SU-DHL-6 (cell line): Measurements from ENCODE around the gene VWC2L.

ENCODE experiments used
- H2AFZ ChIP-seq: fragments of 200-600 bp; sonication (generic); 2 replicates; pipeline ENCODE4 v1.6.1; 2014; ENCODE audit warnings: low read depth, mild to moderate bottlenecking, moderate library complexity, mixed read lengths, antibody characterized with exemption, low read length; ENCODE audit not compliant: severe bottlenecking
- H3F3A ChIP-seq: fragments of 200-600 bp; shearing (Covaris generic); 2 replicates; pipeline ENCODE4 v1.6.0; 2016; ENCODE audit warnings: antibody characterized with exemption, mild to moderate bottlenecking; ENCODE audit not compliant: insufficient read depth
- H3K27ac ChIP-seq: fragments of 200-600 bp; sonication (generic); 2 replicates; pipeline ENCODE4 v1.5.1; 2016; ENCODE audit warnings: low read depth, mild to moderate bottlenecking, low read length, moderate library complexity, mixed read lengths
- H3K27me3 ChIP-seq: fragments of 200-600 bp; sonication (generic), shearing (Covaris generic); 2 replicates; pipeline ENCODE4 v1.6.0; 2014; ENCODE audit warnings: mild to moderate bottlenecking, low read length
- H3K36me3 ChIP-seq: fragments of 200-600 bp; sonication (generic); 2 replicates; pipeline ENCODE4 v1.6.1; 2014; ENCODE audit warnings: mild to moderate bottlenecking, low read length, mixed read lengths
- H3K4me2 ChIP-seq: fragments of 300-600, 200-600 bp; shearing (Covaris generic), sonication (generic); 2 replicates; pipeline ENCODE4 v1.6.0; 2014; ENCODE audit warnings: low read length, low read depth, mild to moderate bottlenecking; ENCODE audit not compliant: poor library complexity, severe bottlenecking
- H3K4me3 ChIP-seq: fragments of 200-600 bp; sonication (generic); 2 replicates; pipeline ENCODE4 v1.5.1; 2014; ENCODE audit warnings: antibody characterized with exemption, low read length, mild to moderate bottlenecking, mixed read lengths; ENCODE audit not compliant: insufficient read depth, poor library complexity, severe bottlenecking
- H3K79me2 ChIP-seq: fragments of 200-600 bp; sonication (generic); 2 replicates; pipeline ENCODE4 v1.6.1; 2014; ENCODE audit warnings: mild to moderate bottlenecking, low read length, moderate library complexity; ENCODE audit not compliant: insufficient read depth
- H3K9ac ChIP-seq: fragments of 200-600 bp; sonication (generic); 2 replicates; pipeline ENCODE4 v1.7.0; 2014; ENCODE audit warnings: mild to moderate bottlenecking, low read length
- H3K9me2 ChIP-seq: fragments of 200-600 bp; sonication (generic); replicated peaks from 2 replicates; pipeline ENCODE4 v1.6.1; 2014; ENCODE audit warnings: low read length; ENCODE audit not compliant: insufficient read depth
- H3K9me3 ChIP-seq: fragments of 200-600 bp; sonication (generic); 2 replicates; pipeline ENCODE4 v1.6.1; 2014; ENCODE audit warnings: low read length, mixed read lengths; ENCODE audit not compliant: insufficient read depth
- H4K20me1 ChIP-seq: fragments of 200-600 bp; sonication (generic); 2 replicates; pipeline ENCODE4 v1.6.1; 2014; ENCODE audit warnings: low read depth, mild to moderate bottlenecking, antibody characterized with exemption, low read length, moderate library complexity, mixed read lengths
- EZH2phosphoT487 ChIP-seq: fragments of 200-600 bp; sonication (generic), shearing (Covaris generic); conservative IDR thresholded peaks from 2 replicates; pipeline ENCODE4 v1.6.1; 2018; ENCODE audit warnings: mild to moderate bottlenecking, antibody characterized with exemption, low read length, moderate library complexity, mixed read lengths
- TF ChIP-seq, protein P1 (sequence below): fragments of 200-600 bp; sonication (generic); IDR thresholded peaks from one replicate; pipeline ENCODE4 v1.5.1; 2017; ENCODE audit warnings: antibody characterized with exemption, mild to moderate bottlenecking, low read length, moderate library complexity; ENCODE audit not compliant: insufficient read depth, poor library complexity, severe bottlenecking

The VWC2L gene

DNA sequence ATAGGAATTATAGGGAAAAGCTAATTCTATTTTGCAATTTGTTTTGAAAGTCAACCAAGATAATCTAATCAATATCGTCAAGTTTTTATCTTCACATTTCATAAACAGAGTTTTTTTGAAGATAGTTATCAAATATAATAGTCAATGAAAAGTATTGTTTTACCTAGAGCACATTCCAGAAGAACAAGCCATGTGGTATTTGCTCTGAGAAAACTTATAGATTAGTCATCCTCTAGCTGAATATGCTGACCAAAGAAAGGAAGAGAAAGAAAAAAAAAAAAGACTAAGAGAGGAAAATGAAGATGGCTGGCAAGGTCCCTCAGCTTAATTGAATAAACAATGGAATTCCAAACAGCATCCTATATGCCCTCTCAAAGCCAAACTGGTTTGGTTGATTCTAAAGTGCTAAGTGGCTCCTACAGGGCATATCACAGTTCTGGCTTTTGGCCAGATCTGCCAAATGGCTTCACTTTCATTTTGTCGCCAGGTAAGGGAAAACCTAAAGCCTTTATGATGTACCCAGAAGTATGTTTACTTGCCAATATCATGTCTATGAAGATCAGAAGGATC lies 132.6 kb downstream of the VWC2L start:
- H3K9ac ChIP-seq: no peak overlapping the region
- H3K27ac ChIP-seq: no peak overlapping the region
- H3K9me3 ChIP-seq: no peaks in the 10 kb centered on the region
- H3K79me2 ChIP-seq: no peaks in the 10 kb centered on the region
- no peak overlapping the region for H3K4me2 ChIP-seq
- H3K36me3 ChIP-seq: no peaks in the 10 kb centered on the region
- H3K9me2 ChIP-seq: 0 out of 2 replicates have a peak, but pooled peaks cover 4% of the 10 kb centered on the region
- peaks cover 2% of the 10 kb centered on the region; the same call in 1 of the 2 replicates for H3K27me3 ChIP-seq
- no peaks in the 10 kb centered on the region for H4K20me1 ChIP-seq
- H2AFZ ChIP-seq: no peak overlapping the region
- TF ChIP-seq EZH2phosphoT487: no peak
- TF ChIP-seq, protein P1, sequence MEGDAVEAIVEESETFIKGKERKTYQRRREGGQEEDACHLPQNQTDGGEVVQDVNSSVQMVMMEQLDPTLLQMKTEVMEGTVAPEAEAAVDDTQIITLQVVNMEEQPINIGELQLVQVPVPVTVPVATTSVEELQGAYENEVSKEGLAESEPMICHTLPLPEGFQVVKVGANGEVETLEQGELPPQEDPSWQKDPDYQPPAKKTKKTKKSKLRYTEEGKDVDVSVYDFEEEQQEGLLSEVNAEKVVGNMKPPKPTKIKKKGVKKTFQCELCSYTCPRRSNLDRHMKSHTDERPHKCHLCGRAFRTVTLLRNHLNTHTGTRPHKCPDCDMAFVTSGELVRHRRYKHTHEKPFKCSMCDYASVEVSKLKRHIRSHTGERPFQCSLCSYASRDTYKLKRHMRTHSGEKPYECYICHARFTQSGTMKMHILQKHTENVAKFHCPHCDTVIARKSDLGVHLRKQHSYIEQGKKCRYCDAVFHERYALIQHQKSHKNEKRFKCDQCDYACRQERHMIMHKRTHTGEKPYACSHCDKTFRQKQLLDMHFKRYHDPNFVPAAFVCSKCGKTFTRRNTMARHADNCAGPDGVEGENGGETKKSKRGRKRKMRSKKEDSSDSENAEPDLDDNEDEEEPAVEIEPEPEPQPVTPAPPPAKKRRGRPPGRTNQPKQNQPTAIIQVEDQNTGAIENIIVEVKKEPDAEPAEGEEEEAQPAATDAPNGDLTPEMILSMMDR: no peak
- H3K4me3 ChIP-seq: no peak overlapping the region
- H3F3A ChIP-seq: no peaks in the 10 kb centered on the region

DNA sequence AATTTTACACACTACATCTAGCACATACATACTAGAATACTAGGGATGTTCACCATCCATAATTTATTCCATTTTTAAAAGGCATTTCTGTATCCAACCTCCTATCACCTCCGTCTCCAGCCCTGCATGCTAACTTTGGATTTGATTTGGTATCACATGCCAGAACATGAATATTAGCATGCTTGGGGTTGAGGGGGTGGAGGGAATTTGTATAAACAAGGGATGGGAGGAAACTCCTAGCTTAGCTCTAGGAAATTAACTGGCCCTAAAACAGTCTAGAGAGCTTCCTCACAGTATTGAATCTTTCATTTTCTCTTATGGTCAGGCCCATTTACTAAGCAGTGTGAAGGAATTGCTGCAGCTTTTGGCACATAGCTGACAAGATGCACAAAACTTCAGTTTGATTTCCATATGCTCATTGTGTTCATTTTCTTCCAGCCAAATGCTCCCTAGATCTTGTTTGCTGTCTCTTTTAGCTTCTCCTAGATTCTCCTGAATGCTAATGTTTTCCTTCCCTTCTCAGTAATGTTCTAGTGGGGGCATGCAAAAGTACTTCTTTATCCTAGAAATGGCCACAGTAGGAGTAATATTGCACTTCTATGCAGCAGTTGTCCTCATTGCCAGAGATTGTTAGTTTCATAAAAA lies 135.2 kb downstream of the VWC2L start:
- Histone ChIP-seq H4K20me1 (no peaks in the 10 kb centered on the region), H3K27me3 (peaks cover 2% of the 10 kb centered on the region; the same call in 1 of the 2 replicates), H2AFZ (no peak overlapping the region), H3K27ac (no peak overlapping the region), H3K79me2 (no peaks in the 10 kb centered on the region), H3K9ac (no peak overlapping the region), H3K4me3 (no peak overlapping the region), H3K4me2 (no peak overlapping the region), H3F3A (no peaks in the 10 kb centered on the region), H3K36me3 (no peaks in the 10 kb centered on the region), H3K9me2 (0 out of 2 replicates have a peak, but pooled peaks cover 4% of the 10 kb centered on the region), H3K9me3 (no peaks in the 10 kb centered on the region)
- TF ChIP-seq EZH2phosphoT487: no peak
- TF ChIP-seq, protein P1: no peak

DNA sequence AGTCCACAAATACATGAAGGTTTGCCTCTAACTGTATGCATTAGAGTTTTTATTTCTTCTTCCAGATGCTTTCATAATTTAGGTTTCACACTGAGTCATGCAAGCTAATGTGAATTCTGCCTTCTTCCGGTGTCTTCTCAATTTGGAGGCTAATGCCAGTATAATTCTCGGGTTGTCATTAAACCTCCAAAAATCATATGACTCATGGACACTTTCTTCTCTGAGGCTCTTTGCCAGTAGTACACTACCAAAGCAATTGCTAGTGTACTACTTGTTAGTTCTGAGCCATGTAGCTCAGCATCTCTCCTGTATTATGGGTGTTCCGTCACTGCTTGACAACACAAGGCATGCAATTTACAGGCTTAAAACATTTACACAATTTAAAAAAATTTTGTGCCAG lies 137.1 kb downstream of the VWC2L start:
- H3K9ac ChIP-seq: no peak overlapping the region
- H3K9me2 ChIP-seq: 0 out of 2 replicates have a peak, but pooled peaks cover 4% of the 10 kb centered on the region
- no peak overlapping the region for H3K27ac ChIP-seq
- no peaks in the 10 kb centered on the region for H3K36me3 ChIP-seq
- no peaks in the 10 kb centered on the region for H4K20me1 ChIP-seq
- no peaks in the 10 kb centered on the region for H3F3A ChIP-seq
- peaks cover 2% of the 10 kb centered on the region; the same call in 1 of the 2 replicates for H3K27me3 ChIP-seq
- no peak overlapping the region for H3K4me2 ChIP-seq
- no peak overlapping the region for H3K4me3 ChIP-seq
- no peaks in the 10 kb centered on the region for H3K9me3 ChIP-seq
- H2AFZ ChIP-seq: no peak overlapping the region
- no peaks in the 10 kb centered on the region for H3K79me2 ChIP-seq
- no peak for TF ChIP-seq EZH2phosphoT487
- TF ChIP-seq, protein P1: no peak
